H1 (cell line): ENCODE measurements around the gene CD84. TPM values are rescaled to one million over a fixed set of nuclear protein-coding genes. Genes with fewer than 3 reads are reported as not detected.

Experiments
- CTCF ChIA-PET: fragments of 300-600 bp; sonication (Branson Sonifier 250); formaldehyde crosslinking; loops from one replicate; lab custom pipeline; 2021; ENCODE audit not compliant: partially characterized antibody; lab: Charles Lee
- POLR2A ChIA-PET: fragments of 300-600 bp; sonication (Branson Sonifier 250); formaldehyde crosslinking; loops from one replicate; lab custom pipeline; 2021; ENCODE audit warnings: inconsistent platforms; ENCODE audit not compliant: partially characterized antibody; lab: Charles Lee
- DNase-seq, 2 experiments: peaks; one replicate each; pipeline versions ENCODE4 v3.0.0 to v3.0.0-alpha.2; 2010 to 2022; ENCODE audit warnings: low spot score in 2 of 2, low read depth in 1 of 2, mixed read lengths in 1 of 2
- FAIRE-seq: peaks from 2 replicates; lab custom pipeline; 2011; peaks lifted over from hg19 to GRCh38; lab: Jason Lieb, UNC
- H2AFZ ChIP-seq: 2 replicates; pipeline ENCODE4 v1.8.1; 2012; ENCODE audit warnings: low read length, inconsistent platforms
- H2AK5ac ChIP-seq: 2 replicates; pipeline ENCODE4 v1.6.1; 2013; ENCODE audit warnings: low read depth, low read length
- H2BK120ac ChIP-seq: replicated peaks from 2 replicates; pipeline ENCODE3; 2013; ENCODE audit warnings: low read depth, low read length, inconsistent platforms
- H2BK12ac ChIP-seq: 2 replicates; pipeline ENCODE4 v1.6.1; 2013; ENCODE audit warnings: low read depth, low read length
- H2BK15ac ChIP-seq: 2 replicates; pipeline ENCODE4 v1.6.1; 2013; ENCODE audit warnings: low read length
- H2BK20ac ChIP-seq: 2 replicates; pipeline ENCODE4 v1.6.1; 2013; ENCODE audit warnings: low read length
- H2BK5ac ChIP-seq: 2 replicates; pipeline ENCODE4 v1.6.1; 2013; ENCODE audit warnings: low read depth, low read length
- H3K14ac ChIP-seq: 2 replicates; pipeline ENCODE4 v1.6.1; 2013; ENCODE audit warnings: inconsistent platforms; ENCODE audit not compliant: insufficient read length
- H3K18ac ChIP-seq: 2 replicates; pipeline ENCODE4 v1.6.1; 2013; ENCODE audit warnings: low read length; ENCODE audit errors: extremely low read depth
- H3K23ac ChIP-seq: 2 replicates; pipeline ENCODE4 v1.6.1; 2013; ENCODE audit warnings: inconsistent platforms; ENCODE audit not compliant: insufficient read length
- H3K23me2 ChIP-seq: 2 replicates; pipeline ENCODE4 v1.6.1; 2013; ENCODE audit warnings: low read depth, low read length
- H3K27ac ChIP-seq: 2 replicates; pipeline ENCODE4 v1.6.1; 2011; ENCODE audit warnings: low read depth, low read length, inconsistent platforms
- H3K27me3 ChIP-seq, 4 experiments: replicated peaks in 1 of 4; 1 replicate in 1 of 4; 2 replicates in 3 of 4; pipeline versions ENCODE4 v1.6.1 to v1.8.1; 2011 to 2013; ENCODE audit warnings: low read length in 3 of 4, mild to moderate bottlenecking in 3 of 4, inconsistent platforms in 2 of 4, mixed read lengths in 2 of 4, moderate library complexity in 1 of 4; ENCODE audit not compliant: control insufficient read depth in 3 of 4, insufficient read depth in 3 of 4; ENCODE audit errors: extremely low read depth in 1 of 4
- H3K36me3 ChIP-seq, 4 experiments: 2 replicates each; pipeline versions ENCODE4 v1.6.1 to v1.8.1; 2011 to 2013; ENCODE audit warnings: mild to moderate bottlenecking in 4 of 4, low read length in 3 of 4, moderate library complexity in 2 of 4, control low read depth in 1 of 4, inconsistent platforms in 1 of 4; ENCODE audit not compliant: insufficient read depth in 4 of 4, control insufficient read depth in 2 of 4
- H3K4ac ChIP-seq: replicated peaks from 2 replicates; pipeline ENCODE3; 2013; ENCODE audit warnings: low read length, low read depth, mixed read lengths, inconsistent platforms; ENCODE audit not compliant: insufficient read length
- H3K4me1 ChIP-seq, 4 experiments: replicated peaks in 1 of 4; 1 replicate in 1 of 4; 2 replicates in 3 of 4; pipeline versions ENCODE4 v1.6.1 to v1.8.1; 2011 to 2013; ENCODE audit warnings: low read length in 3 of 4, inconsistent platforms in 2 of 4, mixed read lengths in 1 of 4; ENCODE audit not compliant: insufficient read depth in 4 of 4, control insufficient read depth in 3 of 4
- H3K4me2 ChIP-seq, 2 experiments: 2 replicates each; pipeline versions ENCODE4 v1.6.1 to v1.8.1; 2011 to 2013; ENCODE audit warnings: low read depth in 2 of 2, low read length in 2 of 2, control low read depth in 1 of 2, inconsistent platforms in 1 of 2, mild to moderate bottlenecking in 1 of 2; ENCODE audit not compliant: insufficient read depth in 1 of 2
- H3K4me3 ChIP-seq, 4 experiments: fragments of 200-600, 300-600 bp in 1 of 4; sonication (generic), shearing (Covaris generic), sonication (Bioruptor Twin) in 1 of 4; 2 replicates each; pipeline versions ENCODE4 v1.5.1 to v1.8.1; 2011 to 2016; ENCODE audit warnings: low read length in 4 of 4, low read depth in 3 of 4, control low read depth in 2 of 4, inconsistent platforms in 2 of 4, mild to moderate bottlenecking in 2 of 4, mixed read lengths in 1 of 4, moderate library complexity in 1 of 4; ENCODE audit not compliant: insufficient read depth in 2 of 4; ENCODE audit errors: extremely low read depth in 1 of 4
- H3K56ac ChIP-seq: replicated peaks from 2 replicates; pipeline ENCODE3; 2013; ENCODE audit warnings: low read depth, mild to moderate bottlenecking, mixed read lengths, low read length, inconsistent platforms; ENCODE audit not compliant: insufficient read length
- H3K79me1 ChIP-seq: 2 replicates; pipeline ENCODE4 v1.6.1; 2013; ENCODE audit warnings: low read depth, low read length, control low read depth
- H3K79me2 ChIP-seq, 2 experiments: 2 replicates each; pipeline versions ENCODE4 v1.6.1 to v1.8.1; 2012 to 2013; ENCODE audit warnings: low read length in 2 of 2, mild to moderate bottlenecking in 2 of 2, inconsistent platforms in 1 of 2; ENCODE audit not compliant: insufficient read depth in 2 of 2, control insufficient read depth in 1 of 2
- H3K9ac ChIP-seq, 4 experiments: replicated peaks in 1 of 4; 1 replicate in 1 of 4; 2 replicates in 3 of 4; pipeline versions ENCODE4 v1.6.1 to v1.8.1; 2011 to 2013; ENCODE audit warnings: low read depth in 3 of 4, low read length in 3 of 4, control low read depth in 2 of 4, mild to moderate bottlenecking in 2 of 4, moderate library complexity in 2 of 4, inconsistent platforms in 1 of 4; ENCODE audit errors: extremely low read depth in 1 of 4
- H3K9me3 ChIP-seq, 2 experiments: 2 replicates each; pipeline versions ENCODE4 v1.6.1 to v1.8.1; 2012 to 2013; ENCODE audit warnings: mild to moderate bottlenecking in 2 of 2, moderate library complexity in 2 of 2, control low read depth in 1 of 2, inconsistent platforms in 1 of 2, low read depth in 1 of 2, low read length in 1 of 2, mixed read lengths in 1 of 2; ENCODE audit not compliant: insufficient read depth in 2 of 2
- H4K20me1 ChIP-seq, 2 experiments: replicated peaks in 1 of 2; 2 replicates each; pipeline versions ENCODE3 to v1.8.1; 2011 to 2013; ENCODE audit warnings: inconsistent platforms in 2 of 2, low read length in 2 of 2, mild to moderate bottlenecking in 1 of 2; ENCODE audit not compliant: insufficient read depth in 2 of 2, control insufficient read depth in 1 of 2
- H4K5ac ChIP-seq: 2 replicates; pipeline ENCODE4 v1.6.1; 2013; ENCODE audit warnings: low read length, low read depth, mixed read lengths, inconsistent platforms; ENCODE audit not compliant: insufficient read length
- H4K8ac ChIP-seq: 2 replicates; pipeline ENCODE4 v1.8.0; 2013; ENCODE audit warnings: mild to moderate bottlenecking, moderate library complexity, low read length, inconsistent platforms; ENCODE audit not compliant: insufficient read depth; ENCODE audit errors: extremely low read depth
- H4K91ac ChIP-seq: replicated peaks from 2 replicates; pipeline ENCODE3; 2013; ENCODE audit warnings: low read length, mixed read lengths, inconsistent platforms; ENCODE audit not compliant: insufficient read length
- CEBPB ChIP-seq: IDR thresholded peaks from 2 replicates; pipeline ENCODE4 v1.6.1; 2012; ENCODE audit warnings: low read depth, low read length
- KDM5A ChIP-seq: fragments of 200-600 bp; IDR thresholded peaks from 2 replicates; pipeline ENCODE4 v1.7.1; 2012; ENCODE audit warnings: mild to moderate bottlenecking, low read length, inconsistent platforms, mixed read lengths
- PHF8 ChIP-seq: fragments of 200-600 bp; sonication (generic); conservative IDR thresholded peaks from 2 replicates; pipeline ENCODE4 v1.7.1; 2012; ENCODE audit warnings: low read depth, mild to moderate bottlenecking, inconsistent platforms, low read length, moderate library complexity
- POLR2AphosphoS5 ChIP-seq: IDR thresholded peaks from 2 replicates; pipeline ENCODE4 v1.6.1; 2011; ENCODE audit warnings: low read depth, low read length
- RAD21 ChIP-seq, 2 experiments: IDR thresholded peaks in 1 of 2; conservative IDR thresholded peaks in 1 of 2; 2 replicates each; pipeline ENCODE4 v1.6.1; 2011; ENCODE audit warnings: low read depth in 2 of 2, low read length in 2 of 2, improper control_type of control experiment in 1 of 2, inconsistent platforms in 1 of 2, mild to moderate bottlenecking in 1 of 2, moderate library complexity in 1 of 2
- SP1 ChIP-seq: IDR thresholded peaks from 2 replicates; pipeline ENCODE4 v1.6.1; 2011; ENCODE audit warnings: low read depth, low read length
- SRF ChIP-seq: IDR thresholded peaks from 2 replicates; pipeline ENCODE4 v1.6.1; 2011; ENCODE audit warnings: mild to moderate bottlenecking, low read depth, low read length, moderate library complexity
- WGBS, 2 experiments: shearing (Covaris generic) in 1 of 2; methylation state at CpG; one replicate each; pipeline versions ENCODE4 v1.1.6 to v1.1.7; 2013 to 2015; ENCODE audit warnings: low lambda C conversion rate in 2 of 2, mixed read lengths in 2 of 2, inconsistent platforms in 1 of 2, low coverage in 1 of 2, missing lambda C conversion rate in 1 of 2; ENCODE audit not compliant: insufficient replicate concordance in 2 of 2, insufficient coverage in 1 of 2, insufficient read length in 1 of 2; ENCODE audit errors: extremely low coverage in 1 of 2, missing lambda C conversion rate in 1 of 2; 5-methylcytosine and 5-hydroxymethylcytosine counted together
- polyA plus RNA-seq, 7 experiments: library from polyadenylated mRNA; depleted of rRNA in 3 of 7; stranded (reverse) in 5 of 7; unstranded in 2 of 7; fragments of >200 nt in 5 of 7; fragments of 200-250 nt in 2 of 7; gene quantifications; 1 replicate in 5 of 7; 2 replicates in 1 of 7; 4 replicates in 1 of 7; pipeline versions ENCODE4 v1.2.1 to v1.2.3, GENCODE V29; 2011 to 2013; ENCODE audit warnings: missing spikeins in 2 of 7, mixed read lengths in 2 of 7
- total RNA-seq: library from RNA; stranded (reverse); fragmentation: NEBNext Ultra II Directional; extraction: Animal tissue kit (Norgen Biotek cat#: 25700); gene quantifications from 2 replicates; pipeline ENCODE4 v1.2.1, GENCODE V29; 2021
- TF ChIP-seq, protein P1 (sequence below), 3 experiments: IDR thresholded peaks; 1 replicate in 2 of 3; 2 replicates in 1 of 3; pipeline versions ENCODE4 v1.5.1 to v1.6.1; 2011; ENCODE audit warnings: low read length in 3 of 3, mild to moderate bottlenecking in 3 of 3, inconsistent platforms in 2 of 3, low read depth in 1 of 3, moderate library complexity in 1 of 3; ENCODE audit not compliant: insufficient read depth in 1 of 3; ENCODE audit errors: control extremely low read depth in 1 of 3

Gene CD84
- total and polyA plus RNA-seq, 2 of the 8 experiments (the other 6 are each of a cell fraction or from before 2014, with no cell fraction given), result not detected

DNA sequence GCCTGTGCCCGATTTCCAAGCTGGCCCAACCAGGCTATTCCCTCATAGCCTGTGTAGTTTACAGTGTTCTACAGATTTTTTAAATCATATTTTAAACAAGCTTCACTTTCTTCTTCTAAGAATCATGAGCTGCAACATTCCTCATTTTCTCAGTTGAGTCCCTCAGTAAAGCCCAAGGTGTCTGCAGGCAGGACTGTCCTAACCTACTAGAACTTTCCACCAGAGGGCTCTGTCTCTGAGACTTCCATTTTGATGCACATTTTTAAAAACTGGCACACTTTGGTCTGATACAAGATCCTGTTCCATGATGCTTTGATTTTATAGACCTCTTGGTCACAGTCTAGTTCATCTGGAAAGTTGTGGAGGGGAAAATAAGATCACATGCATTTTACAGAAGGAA, 34.6 kb downstream of the CD84 start:
- Histone ChIP-seq H2BK5ac (no peak overlapping the region), H3K4ac (no peak overlapping the region), H4K8ac (no peak overlapping the region; the same call in 1 of the 2 replicates), H3K14ac (no peak overlapping the region), H3K27ac (no peak overlapping the region), H3K56ac (no peak overlapping the region), H3K27me3 (no peaks in the 10 kb centered on the region), H3K4me2 (no peak overlapping the region), H3K23me2 (no peaks in the 10 kb centered on the region), H3K36me3 (no peaks in the 10 kb centered on the region), H4K91ac (no peak overlapping the region), H2AK5ac (no peak overlapping the region), H2BK12ac (no peak overlapping the region), H3K79me1 (no peaks in the 10 kb centered on the region), H3K18ac (no peak overlapping the region), H2BK120ac (no peak overlapping the region), H3K4me3 (no peak overlapping the region), H4K20me1 (no peaks in the 10 kb centered on the region), H2AFZ (no peak overlapping the region), H4K5ac (no peak overlapping the region), H2BK15ac (no peak overlapping the region), H3K23ac (no peak overlapping the region), H2BK20ac (no peak overlapping the region), H3K79me2 (no peaks in the 10 kb centered on the region), H3K9me3 (no peaks in the 10 kb centered on the region), H3K4me1 (no peaks in the 10 kb centered on the region), H3K9ac (no peak overlapping the region)
- DNase-seq (no peak), FAIRE-seq (no peak)
- POLR2A ChIA-PET, result no interaction called here
- CTCF ChIA-PET, result interaction anchor here (0.6 to 5.7 kb wide), 16 partner anchors 9 to 136 kb away, joined by 3 to 49 read pairs (median 3); no protein-coding TSS in a partner anchor
- WGBS, 2 experiments, result 91% methylated on average over 1 of the region's 1 CpG; no CpG with 5 or more reads in 1 of the 2 experiments
- TF ChIP-seq POLR2AphosphoS5, result no peak
- no peak for TF ChIP-seq KDM5A
- peak; percentile 19 to 34; a peak in 3 of 4 replicates for TF ChIP-seq RAD21 (IDR thresholded peaks at IDR 0.05 in 1 of 2, conservative IDR thresholded peaks at IDR 0.05 in 1 of 2; ENCODE audit: low read depth in 2 of 2, low read length in 2 of 2)
- TF ChIP-seq SRF, result no peak
- TF ChIP-seq CEBPB, result no peak
- TF ChIP-seq, protein P1, sequence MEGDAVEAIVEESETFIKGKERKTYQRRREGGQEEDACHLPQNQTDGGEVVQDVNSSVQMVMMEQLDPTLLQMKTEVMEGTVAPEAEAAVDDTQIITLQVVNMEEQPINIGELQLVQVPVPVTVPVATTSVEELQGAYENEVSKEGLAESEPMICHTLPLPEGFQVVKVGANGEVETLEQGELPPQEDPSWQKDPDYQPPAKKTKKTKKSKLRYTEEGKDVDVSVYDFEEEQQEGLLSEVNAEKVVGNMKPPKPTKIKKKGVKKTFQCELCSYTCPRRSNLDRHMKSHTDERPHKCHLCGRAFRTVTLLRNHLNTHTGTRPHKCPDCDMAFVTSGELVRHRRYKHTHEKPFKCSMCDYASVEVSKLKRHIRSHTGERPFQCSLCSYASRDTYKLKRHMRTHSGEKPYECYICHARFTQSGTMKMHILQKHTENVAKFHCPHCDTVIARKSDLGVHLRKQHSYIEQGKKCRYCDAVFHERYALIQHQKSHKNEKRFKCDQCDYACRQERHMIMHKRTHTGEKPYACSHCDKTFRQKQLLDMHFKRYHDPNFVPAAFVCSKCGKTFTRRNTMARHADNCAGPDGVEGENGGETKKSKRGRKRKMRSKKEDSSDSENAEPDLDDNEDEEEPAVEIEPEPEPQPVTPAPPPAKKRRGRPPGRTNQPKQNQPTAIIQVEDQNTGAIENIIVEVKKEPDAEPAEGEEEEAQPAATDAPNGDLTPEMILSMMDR (IDR thresholded peaks at IDR 0.05; ENCODE audit: control extremely low read depth in 1 of 3, insufficient read depth in 1 of 3, low read depth in 1 of 3, low read length in 3 of 3), result peak in 1 of 3 experiments; percentile 43; a peak in 2 of 4 replicates
- no peak for TF ChIP-seq PHF8
- TF ChIP-seq SP1, result no peak
